Measurements from ENCODE around the gene MAP3K13.
"Not testable (repeated sequence)": the region's sequence is repeated elsewhere in the genome, so short reads cannot be mapped to it uniquely, and the experiment has no call there.

MAP3K13 gene

DNA sequence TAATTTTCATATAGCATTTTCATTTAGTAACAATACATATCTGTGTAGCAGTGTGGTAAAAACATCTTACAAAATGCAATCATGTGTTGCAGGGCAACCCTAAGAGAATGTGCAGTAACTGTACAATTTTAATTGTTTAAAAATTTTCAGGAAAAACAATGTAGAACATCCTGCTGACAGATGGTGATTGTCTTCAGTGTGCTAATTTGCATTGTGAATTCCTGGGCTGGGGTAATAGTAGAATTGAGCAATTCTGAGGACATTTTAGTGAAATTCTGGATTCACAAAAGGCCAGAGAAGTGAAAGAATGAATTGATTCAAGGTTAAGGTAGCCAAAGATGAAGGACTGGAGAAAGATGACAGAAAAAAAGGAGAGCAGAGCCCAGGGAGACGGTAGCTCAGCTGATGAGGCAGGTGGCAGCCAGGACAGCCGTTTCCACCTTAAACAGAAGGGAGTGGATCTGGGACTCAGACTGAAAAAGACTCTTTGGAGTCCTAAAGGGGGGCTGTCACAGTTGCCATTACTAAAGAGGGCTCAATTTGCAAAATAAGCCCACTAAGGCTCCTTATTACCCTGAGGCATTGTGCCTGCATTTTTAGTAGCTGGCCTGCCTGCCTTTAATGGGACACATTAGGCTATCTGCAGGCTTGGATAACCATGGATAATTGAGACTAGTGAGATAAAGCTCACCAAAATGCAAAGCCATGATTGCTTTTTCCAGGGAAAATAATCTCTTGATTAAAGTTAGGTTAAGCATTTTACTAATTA, 8.6 kb downstream of the MAP3K13 start:
- no peak overlapping the region for H3K4me3 ChIP-seq (ENCODE audit: low read length)
- TF ChIP-seq, protein P1, sequence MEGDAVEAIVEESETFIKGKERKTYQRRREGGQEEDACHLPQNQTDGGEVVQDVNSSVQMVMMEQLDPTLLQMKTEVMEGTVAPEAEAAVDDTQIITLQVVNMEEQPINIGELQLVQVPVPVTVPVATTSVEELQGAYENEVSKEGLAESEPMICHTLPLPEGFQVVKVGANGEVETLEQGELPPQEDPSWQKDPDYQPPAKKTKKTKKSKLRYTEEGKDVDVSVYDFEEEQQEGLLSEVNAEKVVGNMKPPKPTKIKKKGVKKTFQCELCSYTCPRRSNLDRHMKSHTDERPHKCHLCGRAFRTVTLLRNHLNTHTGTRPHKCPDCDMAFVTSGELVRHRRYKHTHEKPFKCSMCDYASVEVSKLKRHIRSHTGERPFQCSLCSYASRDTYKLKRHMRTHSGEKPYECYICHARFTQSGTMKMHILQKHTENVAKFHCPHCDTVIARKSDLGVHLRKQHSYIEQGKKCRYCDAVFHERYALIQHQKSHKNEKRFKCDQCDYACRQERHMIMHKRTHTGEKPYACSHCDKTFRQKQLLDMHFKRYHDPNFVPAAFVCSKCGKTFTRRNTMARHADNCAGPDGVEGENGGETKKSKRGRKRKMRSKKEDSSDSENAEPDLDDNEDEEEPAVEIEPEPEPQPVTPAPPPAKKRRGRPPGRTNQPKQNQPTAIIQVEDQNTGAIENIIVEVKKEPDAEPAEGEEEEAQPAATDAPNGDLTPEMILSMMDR (conservative IDR thresholded peaks at IDR 0.05; ENCODE audit: low read length): no peak
- no peak for DNase-seq (ENCODE audit: low read depth)

DNA sequence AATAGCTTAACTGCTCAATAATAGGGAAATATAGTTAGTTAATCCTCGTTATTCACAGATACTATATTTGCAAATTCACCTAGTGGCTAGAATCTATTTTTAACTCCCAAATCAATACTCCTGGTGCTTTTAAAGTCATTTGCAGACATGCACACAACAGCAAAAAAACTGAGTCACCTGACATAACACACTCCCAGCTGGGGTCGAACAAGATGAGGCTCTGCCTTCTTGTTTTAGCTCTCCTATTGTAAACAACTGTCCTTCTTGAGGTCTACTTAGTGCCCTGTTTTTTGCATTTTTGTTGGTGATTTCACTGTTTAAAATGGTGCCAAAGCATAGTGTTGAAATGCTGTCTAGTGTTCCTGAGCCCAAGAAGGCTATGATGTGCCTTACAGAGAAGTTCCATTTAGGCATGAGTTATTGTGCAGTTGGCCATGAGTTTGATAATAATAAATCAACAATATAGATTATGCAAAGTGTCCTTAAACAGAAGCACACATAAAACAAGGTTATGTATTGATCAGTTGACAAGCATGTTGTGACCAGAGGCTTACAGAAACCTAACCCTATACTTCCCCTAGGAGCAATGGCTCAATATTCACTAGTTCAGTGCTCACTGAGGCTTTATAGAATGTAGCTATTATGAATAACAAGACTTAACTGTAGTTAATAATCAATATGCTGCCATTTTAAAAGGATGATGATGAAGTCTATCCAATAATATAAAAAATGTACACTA, 18.6 kb downstream of the MAP3K13 start:
- no peak overlapping the region for H3K4me3 ChIP-seq (ENCODE audit: low read length)
- no peak for DNase-seq (ENCODE audit: low read depth)
- TF ChIP-seq, protein P1 (conservative IDR thresholded peaks at IDR 0.05; ENCODE audit: low read length): no peak

DNA sequence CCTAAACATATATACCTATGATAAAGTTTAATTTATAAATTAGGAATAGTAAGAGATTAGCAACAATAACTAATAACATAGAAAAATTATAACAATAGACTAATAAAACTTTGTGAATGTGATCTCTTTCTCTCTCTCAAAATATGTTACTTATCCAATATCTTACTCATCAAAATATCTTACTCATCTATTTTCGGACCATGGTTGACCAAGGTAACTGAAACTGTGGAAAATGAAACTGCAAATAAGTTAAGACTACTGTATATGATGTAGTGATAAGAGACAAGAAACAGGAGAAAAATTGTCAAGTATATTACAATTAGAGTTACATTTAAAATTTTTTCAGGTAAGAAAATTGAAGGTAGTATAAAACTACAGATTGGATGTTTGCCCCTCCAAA, 19.2 kb downstream of the MAP3K13 start:
- TF ChIP-seq, protein P1 (conservative IDR thresholded peaks at IDR 0.05; ENCODE audit: low read length): no peak
- DNase-seq (ENCODE audit: low read depth): no peak
- no peak overlapping the region for H3K4me3 ChIP-seq (ENCODE audit: low read length)

DNA sequence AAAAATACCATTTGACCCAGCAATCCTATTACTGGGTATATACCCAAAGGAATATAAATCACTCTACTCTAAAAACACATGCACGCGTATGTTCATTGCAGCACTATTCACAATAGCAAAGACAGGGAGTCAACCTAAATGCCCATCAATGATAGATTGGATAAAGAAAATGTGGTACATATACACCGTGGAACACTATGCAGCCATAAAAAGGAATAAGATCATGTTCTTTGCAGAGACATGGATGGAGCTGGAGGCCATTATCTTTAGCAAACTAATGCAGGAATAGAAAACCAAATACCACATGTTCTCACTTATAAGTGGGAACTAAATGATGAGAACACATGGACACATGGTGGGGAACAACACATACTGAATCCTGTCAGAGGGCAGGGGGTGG, 23.6 kb downstream of the MAP3K13 start:
- H3K4me3 ChIP-seq (ENCODE audit: low read length); DNase-seq (ENCODE audit: low read depth): not testable (repeated sequence)

DNA sequence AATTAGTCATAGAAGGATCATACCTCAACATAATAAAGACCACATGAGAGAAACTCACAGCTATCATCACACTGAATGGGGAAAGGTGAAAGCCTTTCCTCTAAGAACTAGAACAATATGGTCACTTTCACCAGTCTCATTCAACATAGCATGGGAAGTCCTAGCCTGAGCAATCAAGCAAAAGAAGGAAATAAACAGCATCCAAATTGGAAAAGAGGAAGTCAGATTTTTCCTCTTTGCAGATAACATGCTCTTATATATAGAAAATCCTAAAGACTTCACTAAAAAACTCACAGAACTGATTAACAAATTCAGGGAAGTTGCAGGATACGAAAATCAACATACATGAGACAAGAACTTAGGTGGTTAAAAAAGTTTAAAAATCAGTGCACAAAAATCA, 24.7 kb downstream of the MAP3K13 start:
- no peak for DNase-seq (ENCODE audit: low read depth)
- TF ChIP-seq, protein P1 (conservative IDR thresholded peaks at IDR 0.05; ENCODE audit: low read length): no peak
- no peak overlapping the region for H3K4me3 ChIP-seq (ENCODE audit: low read length)

DNA sequence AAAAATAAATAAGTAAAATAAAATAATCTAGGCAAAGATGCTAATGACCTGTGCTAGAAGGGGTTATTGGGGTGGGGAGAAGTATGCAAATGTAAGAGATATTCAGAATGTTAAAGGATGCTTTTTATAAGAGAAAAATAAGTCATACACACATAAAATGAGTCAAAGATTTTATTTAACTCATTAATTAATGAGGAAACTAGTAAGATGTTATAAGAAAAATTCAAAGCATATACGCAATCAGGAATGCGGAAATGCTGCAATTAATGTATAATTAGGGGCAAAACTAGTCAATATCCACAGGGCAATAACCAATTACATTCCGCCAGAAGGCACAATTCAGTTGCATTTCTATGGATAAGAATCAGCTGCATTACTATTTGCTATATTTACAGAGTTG, 30.1 kb downstream of the MAP3K13 start:
- TF ChIP-seq, protein P1 (conservative IDR thresholded peaks at IDR 0.05; ENCODE audit: low read length): no peak

DNA sequence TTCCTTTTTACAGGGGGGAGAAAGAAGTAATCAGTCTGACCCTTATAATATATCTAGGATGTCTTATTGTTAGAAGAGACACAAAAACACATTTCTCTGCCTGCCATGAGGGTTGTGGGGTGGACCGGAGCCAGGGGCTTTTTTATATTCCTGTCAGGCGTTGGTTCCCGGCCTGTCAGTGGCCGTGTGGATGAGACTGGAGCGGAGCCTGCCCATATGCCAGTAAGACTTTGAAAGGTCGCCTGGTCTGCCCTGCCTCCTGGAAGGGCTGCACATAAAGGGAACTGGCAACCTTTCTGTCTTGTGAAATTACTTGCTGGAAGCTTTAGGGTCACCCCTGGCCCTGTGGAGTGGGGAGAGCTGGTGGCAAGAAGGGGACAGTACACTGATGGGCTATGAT, 34.7 kb downstream of the MAP3K13 start:
- TF ChIP-seq, protein P1 (conservative IDR thresholded peaks at IDR 0.05; ENCODE audit: low read length): no peak
- no peak overlapping the region for H3K4me3 ChIP-seq (ENCODE audit: low read length)
- no peak for DNase-seq (ENCODE audit: low read depth)

More for the DNA sequence above, 30.1 kb downstream of the MAP3K13 start:
- DNase-seq (ENCODE audit: low read depth): no peak
- no peak overlapping the region for H3K4me3 ChIP-seq (ENCODE audit: low read length)

All from AG10803 (cell line).